ENCODE data around the gene CYB5D1. TPM values are rescaled to one million over a fixed set of nuclear protein-coding genes. Genes with fewer than 3 reads are reported as not detected.

Gene CYB5D1
- total RNA-seq, 1 experiment from 2014 or later = 18.0 TPM

DNA sequence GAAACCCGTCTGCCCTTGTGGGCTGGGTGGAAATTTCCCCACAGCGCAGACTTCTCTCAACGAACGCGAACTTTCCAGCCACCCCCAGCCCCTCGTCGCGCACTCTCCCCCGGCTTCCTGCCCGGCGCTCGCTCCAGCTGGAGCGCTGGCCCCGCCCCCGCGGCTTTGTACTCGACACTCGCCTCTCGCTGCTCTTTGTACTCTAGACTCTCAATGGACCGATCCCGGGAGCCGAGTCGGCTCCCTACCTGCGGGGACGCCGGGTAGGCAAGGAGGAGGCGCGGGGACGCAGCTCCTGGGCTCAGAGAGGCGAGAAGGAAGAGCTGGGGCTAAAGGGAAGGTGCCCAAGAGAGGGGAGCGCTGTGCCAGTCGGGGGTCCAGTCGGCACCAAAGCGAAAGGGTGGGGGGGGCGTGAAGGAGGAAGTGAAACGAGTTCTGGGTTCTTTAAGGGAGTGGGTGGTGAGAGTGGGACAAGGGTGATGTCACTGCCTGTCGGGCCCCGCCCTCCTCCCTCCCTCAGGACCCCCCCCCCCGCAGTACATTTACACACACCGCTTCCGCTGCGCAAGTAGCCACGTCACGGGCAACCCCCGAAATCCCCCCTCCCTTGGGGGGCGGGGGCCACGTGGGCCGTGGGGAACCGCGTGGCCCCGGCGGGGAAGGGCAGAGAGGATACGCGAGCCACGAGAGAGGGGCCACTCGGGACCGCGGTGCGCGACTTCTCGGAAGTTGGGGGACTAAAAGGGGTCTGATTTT is 14.1 kb upstream of the CYB5D1 start:
- Histone ChIP-seq H3K27me3 (ENCODE audit: insufficient read depth, low read length) (peaks cover 25% of the 10 kb centered on the region; the same call in 1 of the 2 replicates), H4K91ac (ENCODE audit: insufficient read length, low read depth, low read length) (no peak overlapping the region), H3K23me2 (ENCODE audit: insufficient read length, low read depth, low read length, poor library complexity, severe bottlenecking) (peaks cover 29% of the 10 kb centered on the region), H3K27ac (ENCODE audit: insufficient read length, low read depth, low read length) (no peak overlapping the region), H3K14ac (ENCODE audit: insufficient read depth, low read length) (no peak overlapping the region; the same call in 1 of the 2 replicates), H3K4ac (ENCODE audit: low read depth, low read length) (no peak overlapping the region), H3K4me1 (ENCODE audit: insufficient read depth, low read length) (no peaks in the 10 kb centered on the region; the same call in 1 of the 2 replicates), H3K79me2 (ENCODE audit: insufficient read depth, low read length) (no peaks in the 10 kb centered on the region), H4K20me1 (ENCODE audit: control insufficient read depth, insufficient read depth, insufficient read length) (no peaks in the 10 kb centered on the region), H3K4me2 (ENCODE audit: insufficient read depth, insufficient read length, low read length) (peak overlapping the region; percentile 97), H3K9ac (ENCODE audit: extremely low read depth, insufficient read length, low read length) (peak overlapping the region; percentile 27), H2BK5ac (ENCODE audit: insufficient read length, low read length) (no peak overlapping the region), H2BK12ac (ENCODE audit: insufficient read length, low read depth, low read length) (no peak overlapping the region), H3T11ph (ENCODE audit: low read length) (no peak overlapping the region), H2BK120ac (ENCODE audit: low read depth, low read length, poor library complexity, severe bottlenecking) (no peak overlapping the region), H2BK15ac (ENCODE audit: low read depth, low read length) (no peak overlapping the region), H3K56ac (ENCODE audit: insufficient read length, low read depth, low read length) (no peak overlapping the region), H2AFZ (ENCODE audit: low read length) (no peak overlapping the region), H4K8ac (replicated peaks; ENCODE audit: insufficient read length, low read depth, low read length) (no peak overlapping the region), H3K79me1 (ENCODE audit: insufficient read depth, low read depth, low read length, poor library complexity, severe bottlenecking) (no peaks in the 10 kb centered on the region), H3K9me3 (ENCODE audit: control insufficient read depth, low read depth, low read length) (no peaks in the 10 kb centered on the region), H4K5ac (ENCODE audit: insufficient read length, low read depth, low read length) (no peak overlapping the region), H2AK5ac (ENCODE audit: insufficient read length, low read length) (no peak overlapping the region), H2BK20ac (ENCODE audit: low read depth, low read length, poor library complexity, severe bottlenecking) (no peak overlapping the region), H3K18ac (ENCODE audit: insufficient read length, low read depth, low read length) (no peak overlapping the region), H3K23ac (ENCODE audit: insufficient read length, low read depth, low read length) (no peak overlapping the region)
- H3K4me1 Mint-ChIP-seq = peaks cover 27 to 43% of the 10 kb centered on the region in 2 experiments
- TF ChIP-seq CTCF (conservative IDR thresholded peaks at IDR 0.05) = no peak
- peak overlapping the region in 1 of 3 experiments; percentile 93; a peak in 2 of 7 replicates for H3K27ac Mint-ChIP-seq
- H3K27me3 Mint-ChIP-seq (ENCODE audit: low read depth) = peaks cover 28% of the 10 kb centered on the region
- DNase-seq = peak; percentile 91
- peak overlapping the region; percentile 89 to 94 for H3K4me3 Mint-ChIP-seq
- H3K36me3 Mint-ChIP-seq (ENCODE audit: insufficient read depth in 1 of 3, low read depth in 3 of 3) = peaks cover 4 to 31% (median 21%) of the 10 kb centered on the region in 3 experiments; a peak in 6 of 7 replicates
- H3K9me3 Mint-ChIP-seq = no peaks in the 10 kb centered on the region; a peak in 1 of 5 replicates
- no CpG with 5 or more reads among the region's 61 CpGs for WGBS (ENCODE audit: extremely low coverage, insufficient read length, low lambda C conversion rate)
